Liver (tissue), 9 donors: ENCODE results near the gene ALG3. TPM values are rescaled to one million over a fixed set of nuclear protein-coding genes. Genes with fewer than 3 reads are reported as not detected.

Experiments
- DNase-seq: peaks from one replicate; pipeline ENCODE4 v3.0.0-alpha.2; 2017; ENCODE audit warnings: low spot score
- H3K27ac ChIP-seq, 2 donors: one replicate each; pipeline ENCODE4 v1.7.0; 2013; ENCODE audit warnings: inconsistent platforms in 2 of 2, low read length in 2 of 2, control low read depth in 1 of 2, low read depth in 1 of 2, mild to moderate bottlenecking in 1 of 2
- H3K27me3 ChIP-seq, 4 donors: one replicate each; pipeline versions ENCODE4 v1.6.1 to v1.7.0; 2013; ENCODE audit warnings: low read length in 3 of 4, inconsistent platforms in 1 of 4, mild to moderate bottlenecking in 1 of 4, moderate library complexity in 1 of 4; ENCODE audit not compliant: control insufficient read depth in 4 of 4, insufficient read depth in 4 of 4
- H3K36me3 ChIP-seq, 4 donors: one replicate each; pipeline versions ENCODE4 v1.6.1 to v1.7.0; 2013; ENCODE audit warnings: low read length in 3 of 4, mild to moderate bottlenecking in 3 of 4, low read depth in 1 of 4, moderate library complexity in 1 of 4; ENCODE audit not compliant: control insufficient read depth in 4 of 4, insufficient read depth in 3 of 4
- H3K4me1 ChIP-seq, 4 donors: one replicate each; pipeline versions ENCODE4 v1.6.1 to v1.7.0; 2013; ENCODE audit warnings: low read length in 3 of 4, mild to moderate bottlenecking in 3 of 4, moderate library complexity in 1 of 4; ENCODE audit not compliant: control insufficient read depth in 4 of 4, insufficient read depth in 4 of 4
- H3K4me3 ChIP-seq, 3 donors: one replicate each; pipeline versions ENCODE4 v1.6.1 to v1.7.0; 2013; ENCODE audit warnings: low read length in 3 of 3, control low read depth in 1 of 3, low read depth in 1 of 3, mild to moderate bottlenecking in 1 of 3
- H3K9ac ChIP-seq, 2 donors: one replicate each; pipeline ENCODE4 v1.7.0; 2013; ENCODE audit warnings: low read length in 2 of 2, mild to moderate bottlenecking in 2 of 2, moderate library complexity in 2 of 2, control low read depth in 1 of 2, low read depth in 1 of 2
- H3K9me3 ChIP-seq, 4 donors: one replicate each; pipeline versions ENCODE4 v1.6.1 to v1.7.0; 2013; ENCODE audit warnings: low read length in 3 of 4; ENCODE audit not compliant: control insufficient read depth in 4 of 4
- EGR1 ChIP-seq, 2 donors: IDR thresholded peaks; 2 replicates each; pipeline ENCODE4 v1.6.1; 2016 to 2018; ENCODE audit warnings: antibody characterized with exemption in 2 of 2, low read depth in 2 of 2
- FOXA1 ChIP-seq: IDR thresholded peaks from 2 replicates; pipeline ENCODE4 v1.6.1; 2016; ENCODE audit warnings: antibody characterized with exemption
- GABPA ChIP-seq, 2 donors: IDR thresholded peaks in 1 of 2; conservative IDR thresholded peaks in 1 of 2; 2 replicates each; pipeline ENCODE4 v1.6.1; 2016; ENCODE audit warnings: antibody characterized with exemption in 2 of 2, mild to moderate bottlenecking in 1 of 2, moderate library complexity in 1 of 2
- HNF4A ChIP-seq, 2 donors: conservative IDR thresholded peaks; 2 replicates each; pipeline ENCODE4 v1.6.1; 2016; ENCODE audit warnings: antibody characterized with exemption in 2 of 2, mild to moderate bottlenecking in 2 of 2
- HNF4G ChIP-seq: IDR thresholded peaks from 2 replicates; pipeline ENCODE4 v1.6.1; 2016; ENCODE audit warnings: antibody characterized with exemption
- JUND ChIP-seq, 2 donors: IDR thresholded peaks; 2 replicates each; pipeline ENCODE4 v1.6.1; 2016; ENCODE audit warnings: antibody characterized with exemption in 2 of 2
- NR2F2 ChIP-seq: IDR thresholded peaks from 2 replicates; pipeline ENCODE4 v1.6.1; 2016; ENCODE audit warnings: antibody characterized with exemption
- RAD21 ChIP-seq, 2 donors: IDR thresholded peaks; 2 replicates each; pipeline ENCODE4 v1.6.1; 2016; ENCODE audit warnings: antibody characterized with exemption in 2 of 2, mild to moderate bottlenecking in 2 of 2
- RXRA ChIP-seq, 2 donors: IDR thresholded peaks; 2 replicates each; pipeline ENCODE4 v1.6.1; 2017 to 2018; ENCODE audit warnings: antibody characterized with exemption in 2 of 2, mild to moderate bottlenecking in 1 of 2
- SP1 ChIP-seq: IDR thresholded peaks from 2 replicates; pipeline ENCODE4 v1.6.1; 2018; ENCODE audit warnings: antibody characterized with exemption, mild to moderate bottlenecking
- TAF1 ChIP-seq: conservative IDR thresholded peaks from 2 replicates; pipeline ENCODE4 v1.6.1; 2016; ENCODE audit warnings: antibody characterized with exemption, mild to moderate bottlenecking
- WGBS: extraction: QIAGEN DNeasy Blood & Tissue Kit; methylation state at CpG from one replicate; pipeline ENCODE4 v1.1.7; 2013; 5-methylcytosine and 5-hydroxymethylcytosine counted together
- polyA plus RNA-seq, 2 donors: library from polyadenylated mRNA; stranded (reverse) in 1 of 2; unstranded in 1 of 2; fragments of 200-250 nt in 1 of 2; fragments of >200 nt in 1 of 2; fragmentation: Nextera tagmentation in 1 of 2; extraction: Ambion mirVana in 1 of 2; gene quantifications; one replicate each; pipeline versions ENCODE4 v1.2.1 to v1.2.3, GENCODE V29; 2013 to 2015
- total RNA-seq, 2 donors: library from RNA; depleted of rRNA; stranded (reverse); fragments of >200 nt; gene quantifications; one replicate each; pipeline ENCODE4 v1.2.3, GENCODE V29; 2014
- TF ChIP-seq, protein P1 (sequence below): IDR thresholded peaks from 2 replicates; pipeline ENCODE4 v1.6.1; 2016; ENCODE audit warnings: antibody characterized with exemption
- TF ChIP-seq, protein P2 (sequence below): IDR thresholded peaks from 2 replicates; pipeline ENCODE4 v1.6.1; 2016; ENCODE audit warnings: antibody characterized with exemption, mild to moderate bottlenecking
- TF ChIP-seq, protein P3 (sequence below): IDR thresholded peaks from 2 replicates; pipeline ENCODE4 v1.6.1; 2016; ENCODE audit warnings: antibody characterized with exemption
- TF ChIP-seq, protein P4 (sequence below): fragments of 150-350 bp; IDR thresholded peaks from 2 replicates; pipeline ENCODE4 v1.5.1; 2017; ENCODE audit warnings: improper control_type of control experiment, low read depth, low read length; ENCODE audit not compliant: missing input control
- TF ChIP-seq, protein P5 (sequence below): IDR thresholded peaks from 2 replicates; pipeline ENCODE4 v1.6.1; 2016; ENCODE audit warnings: antibody characterized with exemption
- donor health status: healthy.
- donor health status: healthy.
- donor health status: healthy.
- donor health status: healthy.
- donor health status: healthy.

ALG3 gene
- total and polyA plus RNA-seq, 4 donors: 27.7 to 78.6 (median 64.5) TPM

DNA sequence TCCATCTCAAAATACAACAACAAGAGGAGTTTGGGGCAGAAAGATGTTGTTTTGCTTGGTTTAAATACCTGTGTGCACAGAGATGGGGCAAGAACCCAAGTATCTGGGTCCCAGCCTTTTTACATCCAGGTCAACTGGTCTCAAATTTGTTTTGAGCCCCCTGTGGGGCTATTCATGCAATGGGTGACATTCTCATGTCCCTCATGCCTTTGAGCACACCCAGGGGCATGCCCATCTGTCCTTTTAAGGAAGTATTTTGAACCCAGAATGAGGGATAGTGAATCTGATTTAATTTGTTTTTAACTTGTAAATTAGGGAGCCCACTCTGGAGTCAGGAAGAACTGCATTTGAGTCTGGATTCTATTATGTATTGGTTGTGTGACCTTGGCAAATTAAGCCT is 47.9 kb downstream of the ALG3 start:
- TF ChIP-seq, protein P1, sequence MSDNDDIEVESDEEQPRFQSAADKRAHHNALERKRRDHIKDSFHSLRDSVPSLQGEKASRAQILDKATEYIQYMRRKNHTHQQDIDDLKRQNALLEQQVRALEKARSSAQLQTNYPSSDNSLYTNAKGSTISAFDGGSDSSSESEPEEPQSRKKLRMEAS: no peak
- TF ChIP-seq, protein P2, sequence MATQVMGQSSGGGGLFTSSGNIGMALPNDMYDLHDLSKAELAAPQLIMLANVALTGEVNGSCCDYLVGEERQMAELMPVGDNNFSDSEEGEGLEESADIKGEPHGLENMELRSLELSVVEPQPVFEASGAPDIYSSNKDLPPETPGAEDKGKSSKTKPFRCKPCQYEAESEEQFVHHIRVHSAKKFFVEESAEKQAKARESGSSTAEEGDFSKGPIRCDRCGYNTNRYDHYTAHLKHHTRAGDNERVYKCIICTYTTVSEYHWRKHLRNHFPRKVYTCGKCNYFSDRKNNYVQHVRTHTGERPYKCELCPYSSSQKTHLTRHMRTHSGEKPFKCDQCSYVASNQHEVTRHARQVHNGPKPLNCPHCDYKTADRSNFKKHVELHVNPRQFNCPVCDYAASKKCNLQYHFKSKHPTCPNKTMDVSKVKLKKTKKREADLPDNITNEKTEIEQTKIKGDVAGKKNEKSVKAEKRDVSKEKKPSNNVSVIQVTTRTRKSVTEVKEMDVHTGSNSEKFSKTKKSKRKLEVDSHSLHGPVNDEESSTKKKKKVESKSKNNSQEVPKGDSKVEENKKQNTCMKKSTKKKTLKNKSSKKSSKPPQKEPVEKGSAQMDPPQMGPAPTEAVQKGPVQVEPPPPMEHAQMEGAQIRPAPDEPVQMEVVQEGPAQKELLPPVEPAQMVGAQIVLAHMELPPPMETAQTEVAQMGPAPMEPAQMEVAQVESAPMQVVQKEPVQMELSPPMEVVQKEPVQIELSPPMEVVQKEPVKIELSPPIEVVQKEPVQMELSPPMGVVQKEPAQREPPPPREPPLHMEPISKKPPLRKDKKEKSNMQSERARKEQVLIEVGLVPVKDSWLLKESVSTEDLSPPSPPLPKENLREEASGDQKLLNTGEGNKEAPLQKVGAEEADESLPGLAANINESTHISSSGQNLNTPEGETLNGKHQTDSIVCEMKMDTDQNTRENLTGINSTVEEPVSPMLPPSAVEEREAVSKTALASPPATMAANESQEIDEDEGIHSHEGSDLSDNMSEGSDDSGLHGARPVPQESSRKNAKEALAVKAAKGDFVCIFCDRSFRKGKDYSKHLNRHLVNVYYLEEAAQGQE: no peak
- TF ChIP-seq TAF1 (no peak), EGR1 (IDR thresholded peaks at IDR 0.05; ENCODE audit: low read depth in 2 of 2) (no peak), HNF4G (no peak), RXRA (IDR thresholded peaks at IDR 0.05) (no peak), SP1 (no peak), NR2F2 (no peak), GABPA (IDR thresholded peaks at IDR 0.05 in 1 of 2, conservative IDR thresholded peaks at IDR 0.05 in 1 of 2) (no peak), FOXA1 (no peak), RAD21 (IDR thresholded peaks at IDR 0.05) (no peak), HNF4A (conservative IDR thresholded peaks at IDR 0.05) (no peak)
- TF ChIP-seq, protein P3, sequence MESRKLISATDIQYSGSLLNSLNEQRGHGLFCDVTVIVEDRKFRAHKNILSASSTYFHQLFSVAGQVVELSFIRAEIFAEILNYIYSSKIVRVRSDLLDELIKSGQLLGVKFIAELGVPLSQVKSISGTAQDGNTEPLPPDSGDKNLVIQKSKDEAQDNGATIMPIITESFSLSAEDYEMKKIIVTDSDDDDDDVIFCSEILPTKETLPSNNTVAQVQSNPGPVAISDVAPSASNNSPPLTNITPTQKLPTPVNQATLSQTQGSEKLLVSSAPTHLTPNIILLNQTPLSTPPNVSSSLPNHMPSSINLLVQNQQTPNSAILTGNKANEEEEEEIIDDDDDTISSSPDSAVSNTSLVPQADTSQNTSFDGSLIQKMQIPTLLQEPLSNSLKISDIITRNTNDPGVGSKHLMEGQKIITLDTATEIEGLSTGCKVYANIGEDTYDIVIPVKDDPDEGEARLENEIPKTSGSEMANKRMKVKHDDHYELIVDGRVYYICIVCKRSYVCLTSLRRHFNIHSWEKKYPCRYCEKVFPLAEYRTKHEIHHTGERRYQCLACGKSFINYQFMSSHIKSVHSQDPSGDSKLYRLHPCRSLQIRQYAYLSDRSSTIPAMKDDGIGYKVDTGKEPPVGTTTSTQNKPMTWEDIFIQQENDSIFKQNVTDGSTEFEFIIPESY: no peak
- TF ChIP-seq, protein P4, sequence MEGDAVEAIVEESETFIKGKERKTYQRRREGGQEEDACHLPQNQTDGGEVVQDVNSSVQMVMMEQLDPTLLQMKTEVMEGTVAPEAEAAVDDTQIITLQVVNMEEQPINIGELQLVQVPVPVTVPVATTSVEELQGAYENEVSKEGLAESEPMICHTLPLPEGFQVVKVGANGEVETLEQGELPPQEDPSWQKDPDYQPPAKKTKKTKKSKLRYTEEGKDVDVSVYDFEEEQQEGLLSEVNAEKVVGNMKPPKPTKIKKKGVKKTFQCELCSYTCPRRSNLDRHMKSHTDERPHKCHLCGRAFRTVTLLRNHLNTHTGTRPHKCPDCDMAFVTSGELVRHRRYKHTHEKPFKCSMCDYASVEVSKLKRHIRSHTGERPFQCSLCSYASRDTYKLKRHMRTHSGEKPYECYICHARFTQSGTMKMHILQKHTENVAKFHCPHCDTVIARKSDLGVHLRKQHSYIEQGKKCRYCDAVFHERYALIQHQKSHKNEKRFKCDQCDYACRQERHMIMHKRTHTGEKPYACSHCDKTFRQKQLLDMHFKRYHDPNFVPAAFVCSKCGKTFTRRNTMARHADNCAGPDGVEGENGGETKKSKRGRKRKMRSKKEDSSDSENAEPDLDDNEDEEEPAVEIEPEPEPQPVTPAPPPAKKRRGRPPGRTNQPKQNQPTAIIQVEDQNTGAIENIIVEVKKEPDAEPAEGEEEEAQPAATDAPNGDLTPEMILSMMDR: no peak
- TF ChIP-seq, protein P5, sequence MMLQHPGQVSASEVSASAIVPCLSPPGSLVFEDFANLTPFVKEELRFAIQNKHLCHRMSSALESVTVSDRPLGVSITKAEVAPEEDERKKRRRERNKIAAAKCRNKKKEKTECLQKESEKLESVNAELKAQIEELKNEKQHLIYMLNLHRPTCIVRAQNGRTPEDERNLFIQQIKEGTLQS: no peak

DNA sequence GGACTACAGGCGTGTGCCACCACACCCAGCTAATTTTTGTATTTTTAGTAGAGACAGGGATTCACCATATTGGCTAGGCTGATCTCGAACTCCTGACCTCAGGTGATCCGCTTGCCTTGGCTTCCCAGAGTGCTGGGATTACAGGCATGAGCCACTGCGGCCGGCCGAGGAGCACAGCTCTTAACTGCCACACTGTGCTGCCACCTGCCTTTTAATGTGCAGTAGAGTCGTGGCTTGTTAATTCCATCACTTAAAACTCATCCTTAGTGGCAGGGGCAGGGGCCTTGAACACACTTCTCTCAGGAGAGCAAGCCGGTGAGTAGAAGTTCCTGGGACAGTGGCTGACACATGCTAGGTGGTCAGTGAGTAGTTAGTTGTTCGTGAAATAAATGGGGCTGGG is 50.3 kb downstream of the ALG3 start:
- TF ChIP-seq, protein P1: no peak
- no peak for TF ChIP-seq RAD21 (IDR thresholded peaks at IDR 0.05)
- TF ChIP-seq JUND (IDR thresholded peaks at IDR 0.05): no peak
- TF ChIP-seq, protein P5: no peak
- no peak for TF ChIP-seq HNF4A (conservative IDR thresholded peaks at IDR 0.05)
- TF ChIP-seq TAF1: no peak
- TF ChIP-seq, protein P2: no peak
- WGBS: 87% methylated on average over 9 of the region's 9 CpGs
- Histone ChIP-seq H3K9ac (no peak overlapping the region), H3K36me3 (peaks cover 6 to 24% (median 14%) of the 10 kb centered on the region in 4 donors), H3K27ac (no peak overlapping the region), H3K27me3 (no peaks in the 10 kb centered on the region), H3K4me1 (no peaks in the 10 kb centered on the region), H3K4me3 (no peak overlapping the region), H3K9me3 (no peaks in the 10 kb centered on the region)
- no peak for DNase-seq

More for the DNA sequence above, 47.9 kb downstream of the ALG3 start:
- Histone ChIP-seq H3K9me3 (no peaks in the 10 kb centered on the region), H3K27me3 (no peaks in the 10 kb centered on the region), H3K9ac (no peak overlapping the region), H3K27ac (no peak overlapping the region), H3K36me3 (peaks cover 0 to 3% (median 0%) of the 10 kb centered on the region in 4 donors), H3K4me3 (no peak overlapping the region), H3K4me1 (no peaks in the 10 kb centered on the region)
- DNase-seq: no peak
